ENCODE data around the gene TMEM9B. TPM values are rescaled to one million over a fixed set of nuclear protein-coding genes. Genes with fewer than 3 reads are reported as not detected.

The TMEM9B gene
- polyA plus RNA-seq, 1 of the 3 experiments (the other 2 are of a cell fraction) = 21.8 TPM

- WGBS (ENCODE audit: low lambda C conversion rate) = 20% methylated on average over 3 of the region's 3 CpGs
- no peaks in the 10 kb centered on the region for H3K36me3 ChIP-seq (replicated peaks in 1 of 2; ENCODE audit: control insufficient read depth in 1 of 2, insufficient read depth in 2 of 2, low read length in 1 of 2)
- H3K4me1 ChIP-seq (ENCODE audit: control insufficient read depth in 1 of 2, insufficient read depth in 2 of 2, low read depth in 1 of 2, low read length in 1 of 2) = peaks cover 2 to 7% of the 10 kb centered on the region in 2 experiments; a peak in 2 of 4 replicates
- H3K9me2 ChIP-seq = no peaks in the 10 kb centered on the region
- POLR2A ChIA-PET = no interaction called here
- H3K27me3 ChIP-seq (ENCODE audit: insufficient read depth) = peaks cover 8% of the 10 kb centered on the region; the same call in 1 of the 2 replicates
- H4K20me1 ChIP-seq (ENCODE audit: insufficient read depth) = no peaks in the 10 kb centered on the region
- no peaks in the 10 kb centered on the region; the same call in 1 of the 2 replicates for H3K9me3 ChIP-seq
- peaks cover 1% of the 10 kb centered on the region for H3F3A ChIP-seq (replicated peaks; ENCODE audit: insufficient read depth)
- H3K27ac ChIP-seq (ENCODE audit: low read depth in 2 of 2, low read length in 1 of 2) = no peak overlapping the region
- H3K4me3 ChIP-seq (ENCODE audit: low read depth in 2 of 2, low read length in 1 of 2) = no peak overlapping the region
- no peak overlapping the region for H3K9ac ChIP-seq
- H3K4me2 ChIP-seq = no peak overlapping the region
- H2AFZ ChIP-seq (ENCODE audit: low read depth) = no peak overlapping the region
- no peak for DNase-seq
- peaks cover 1% of the 10 kb centered on the region; the same call in 1 of the 2 replicates for H3K79me2 ChIP-seq (ENCODE audit: insufficient read depth)
- TF ChIP-seq JUND (IDR thresholded peaks at IDR 0.05) (no peak), SMC3 (IDR thresholded peaks at IDR 0.05; ENCODE audit: low read depth, low read length) (no peak), GABPA (IDR thresholded peaks at IDR 0.05; ENCODE audit: low read depth) (no peak), MEF2A (IDR thresholded peaks at IDR 0.05; ENCODE audit: borderline replicate concordance, low read depth) (no peak), RXRA (IDR thresholded peaks at IDR 0.05; ENCODE audit: borderline replicate concordance, low read depth) (no peak), NRF1 (IDR thresholded peaks at IDR 0.05; ENCODE audit: low read depth, low read length) (no peak)
- TF ChIP-seq, protein P1, sequence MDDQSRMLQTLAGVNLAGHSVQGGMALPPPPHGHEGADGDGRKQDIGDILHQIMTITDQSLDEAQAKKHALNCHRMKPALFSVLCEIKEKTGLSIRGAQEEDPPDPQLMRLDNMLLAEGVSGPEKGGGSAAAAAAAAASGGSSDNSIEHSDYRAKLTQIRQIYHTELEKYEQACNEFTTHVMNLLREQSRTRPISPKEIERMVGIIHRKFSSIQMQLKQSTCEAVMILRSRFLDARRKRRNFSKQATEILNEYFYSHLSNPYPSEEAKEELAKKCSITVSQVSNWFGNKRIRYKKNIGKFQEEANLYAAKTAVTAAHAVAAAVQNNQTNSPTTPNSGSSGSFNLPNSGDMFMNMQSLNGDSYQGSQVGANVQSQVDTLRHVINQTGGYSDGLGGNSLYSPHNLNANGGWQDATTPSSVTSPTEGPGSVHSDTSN (IDR thresholded peaks at IDR 0.05) = no peak
- TF ChIP-seq, protein P2, sequence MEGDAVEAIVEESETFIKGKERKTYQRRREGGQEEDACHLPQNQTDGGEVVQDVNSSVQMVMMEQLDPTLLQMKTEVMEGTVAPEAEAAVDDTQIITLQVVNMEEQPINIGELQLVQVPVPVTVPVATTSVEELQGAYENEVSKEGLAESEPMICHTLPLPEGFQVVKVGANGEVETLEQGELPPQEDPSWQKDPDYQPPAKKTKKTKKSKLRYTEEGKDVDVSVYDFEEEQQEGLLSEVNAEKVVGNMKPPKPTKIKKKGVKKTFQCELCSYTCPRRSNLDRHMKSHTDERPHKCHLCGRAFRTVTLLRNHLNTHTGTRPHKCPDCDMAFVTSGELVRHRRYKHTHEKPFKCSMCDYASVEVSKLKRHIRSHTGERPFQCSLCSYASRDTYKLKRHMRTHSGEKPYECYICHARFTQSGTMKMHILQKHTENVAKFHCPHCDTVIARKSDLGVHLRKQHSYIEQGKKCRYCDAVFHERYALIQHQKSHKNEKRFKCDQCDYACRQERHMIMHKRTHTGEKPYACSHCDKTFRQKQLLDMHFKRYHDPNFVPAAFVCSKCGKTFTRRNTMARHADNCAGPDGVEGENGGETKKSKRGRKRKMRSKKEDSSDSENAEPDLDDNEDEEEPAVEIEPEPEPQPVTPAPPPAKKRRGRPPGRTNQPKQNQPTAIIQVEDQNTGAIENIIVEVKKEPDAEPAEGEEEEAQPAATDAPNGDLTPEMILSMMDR (IDR thresholded peaks at IDR 0.05) = no peak
- CTCF ChIA-PET = interaction anchor here (1.0 to 3.5 kb wide), 3 partner anchors 7 to 129 kb away, joined by 3 to 28 read pairs (median 11); no protein-coding TSS in a partner anchor
Measured at GRCh38 chr11:9008011-9008550, 43.8 kb upstream of the TMEM9B start.

DNA sequence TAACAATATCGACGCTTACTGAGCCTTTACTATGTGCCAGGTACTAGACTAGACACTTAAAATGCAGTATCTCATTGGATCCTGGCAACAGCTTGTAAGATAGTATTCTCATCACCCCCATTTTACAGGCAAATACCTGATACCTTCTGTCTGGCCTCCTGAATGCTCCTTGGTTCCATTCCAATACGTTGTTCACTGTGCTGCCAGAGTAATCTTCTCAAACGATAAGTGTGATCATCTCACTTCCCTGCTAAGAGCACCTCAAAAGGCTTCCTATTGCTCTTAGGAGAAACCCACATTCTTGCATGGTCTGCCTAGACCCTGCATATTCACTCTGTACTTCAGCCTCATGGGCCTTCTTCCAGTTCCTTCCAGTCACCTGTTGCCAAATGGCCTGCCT, 40.8 kb upstream of the TMEM9B start:
- no peak overlapping the region for H3K4me2 ChIP-seq
- H2AFZ ChIP-seq (ENCODE audit: low read depth) = no peak overlapping the region
- WGBS (ENCODE audit: low lambda C conversion rate) = 84% methylated on average over 4 of the region's 4 CpGs
- no peaks in the 10 kb centered on the region for H3K36me3 ChIP-seq (replicated peaks in 1 of 2; ENCODE audit: control insufficient read depth in 1 of 2, insufficient read depth in 2 of 2, low read length in 1 of 2)
- H3K9me2 ChIP-seq = no peaks in the 10 kb centered on the region
- H3K27me3 ChIP-seq (ENCODE audit: insufficient read depth) = peaks cover 8% of the 10 kb centered on the region; the same call in 1 of the 2 replicates
- peaks cover 7 to 8% of the 10 kb centered on the region in 2 experiments; a peak in 2 of 4 replicates for H3K4me1 ChIP-seq (ENCODE audit: control insufficient read depth in 1 of 2, insufficient read depth in 2 of 2, low read depth in 1 of 2, low read length in 1 of 2)
- no peak overlapping the region for H3K4me3 ChIP-seq (ENCODE audit: low read depth in 2 of 2, low read length in 1 of 2)
- H3K9me3 ChIP-seq = no peaks in the 10 kb centered on the region; the same call in 1 of the 2 replicates
- no peaks in the 10 kb centered on the region for H4K20me1 ChIP-seq (ENCODE audit: insufficient read depth)
- peaks cover 22% of the 10 kb centered on the region for H3F3A ChIP-seq (replicated peaks; ENCODE audit: insufficient read depth)
- ChIA-PET CTCF (interaction anchor here (1.0 to 3.5 kb wide), 2 partner anchors 10 to 133 kb away, joined by 3 to 28 read pairs; no protein-coding TSS in a partner anchor), POLR2A (no interaction called here)
- DNase-seq = no peak
- no peak overlapping the region for H3K9ac ChIP-seq
- H3K27ac ChIP-seq (ENCODE audit: low read depth in 2 of 2, low read length in 1 of 2) = no peak overlapping the region
- peaks cover 6% of the 10 kb centered on the region; the same call in 1 of the 2 replicates for H3K79me2 ChIP-seq (ENCODE audit: insufficient read depth)
- TF ChIP-seq, protein P2 (IDR thresholded peaks at IDR 0.05) = no peak
- TF ChIP-seq, protein P3, sequence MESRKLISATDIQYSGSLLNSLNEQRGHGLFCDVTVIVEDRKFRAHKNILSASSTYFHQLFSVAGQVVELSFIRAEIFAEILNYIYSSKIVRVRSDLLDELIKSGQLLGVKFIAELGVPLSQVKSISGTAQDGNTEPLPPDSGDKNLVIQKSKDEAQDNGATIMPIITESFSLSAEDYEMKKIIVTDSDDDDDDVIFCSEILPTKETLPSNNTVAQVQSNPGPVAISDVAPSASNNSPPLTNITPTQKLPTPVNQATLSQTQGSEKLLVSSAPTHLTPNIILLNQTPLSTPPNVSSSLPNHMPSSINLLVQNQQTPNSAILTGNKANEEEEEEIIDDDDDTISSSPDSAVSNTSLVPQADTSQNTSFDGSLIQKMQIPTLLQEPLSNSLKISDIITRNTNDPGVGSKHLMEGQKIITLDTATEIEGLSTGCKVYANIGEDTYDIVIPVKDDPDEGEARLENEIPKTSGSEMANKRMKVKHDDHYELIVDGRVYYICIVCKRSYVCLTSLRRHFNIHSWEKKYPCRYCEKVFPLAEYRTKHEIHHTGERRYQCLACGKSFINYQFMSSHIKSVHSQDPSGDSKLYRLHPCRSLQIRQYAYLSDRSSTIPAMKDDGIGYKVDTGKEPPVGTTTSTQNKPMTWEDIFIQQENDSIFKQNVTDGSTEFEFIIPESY (IDR thresholded peaks at IDR 0.05; ENCODE audit: borderline replicate concordance, low read depth) = no peak
- TF ChIP-seq GABPA (IDR thresholded peaks at IDR 0.05; ENCODE audit: low read depth) = no peak
- TF ChIP-seq MXI1 (IDR thresholded peaks at IDR 0.05; ENCODE audit: low read depth, low read length) = no peak
- TF ChIP-seq TAF1 (IDR thresholded peaks at IDR 0.05; ENCODE audit: borderline replicate concordance, low read depth, low read length) = no peak
- no peak for TF ChIP-seq NFIC (IDR thresholded peaks at IDR 0.05; ENCODE audit: borderline replicate concordance)
- no peak for TF ChIP-seq ELF1 (IDR thresholded peaks at IDR 0.05)
- TF ChIP-seq TCF12 (IDR thresholded peaks at IDR 0.05) = no peak
- no peak for TF ChIP-seq EP300 (IDR thresholded peaks at IDR 0.05; ENCODE audit: borderline replicate concordance in 1 of 2, low read depth in 1 of 2, low read length in 1 of 2)
- no peak for TF ChIP-seq JUND (IDR thresholded peaks at IDR 0.05)
- no peak for TF ChIP-seq MEF2A (IDR thresholded peaks at IDR 0.05; ENCODE audit: borderline replicate concordance, low read depth)
- no peak for TF ChIP-seq RFX5 (IDR thresholded peaks at IDR 0.05; ENCODE audit: low read length)
- TF ChIP-seq SIN3A (IDR thresholded peaks at IDR 0.05; ENCODE audit: borderline replicate concordance, low read depth, low read length) = no peak
- TF ChIP-seq USF1 (IDR thresholded peaks at IDR 0.05; ENCODE audit: borderline replicate concordance, low read depth) = no peak
- no peak for TF ChIP-seq RCOR1 (IDR thresholded peaks at IDR 0.05; ENCODE audit: low read length)
- no peak for TF ChIP-seq SMC3 (IDR thresholded peaks at IDR 0.05; ENCODE audit: low read depth, low read length)
